ENCODE measurements around the gene ZNF678.
"Not testable (repeated sequence)": the region's sequence is repeated elsewhere in the genome, so short reads cannot be mapped to it uniquely, and the experiment has no call there.

ZNF678 gene

GRCh38 chr1:227666286-227666685, 102.9 kb downstream of the ZNF678 start:
- TF ChIP-seq CTCF (IDR thresholded peaks at IDR 0.05), result no peak

GRCh38 chr1:227673441-227673840, 110.1 kb downstream of the ZNF678 start:
- TF ChIP-seq CTCF (IDR thresholded peaks at IDR 0.05), result no peak
- Histone ChIP-seq H3K9me3 (peaks cover 3% of the 10 kb centered on the region), H3K4me1 (ENCODE audit: control insufficient read depth in 1 of 2, insufficient read depth in 1 of 2, low read depth in 1 of 2, low read length in 1 of 2) (no peaks in the 10 kb centered on the region), H3K27me3 (no peaks in the 10 kb centered on the region), H3K36me3 (no peaks in the 10 kb centered on the region), H3K4me3 (ENCODE audit: low read depth in 1 of 2, low read length in 1 of 2) (no peak overlapping the region), H3K27ac (no peak overlapping the region)

More at GRCh38 chr1:227666286-227666685, 102.9 kb downstream of the ZNF678 start:
- Histone ChIP-seq H3K4me3 (ENCODE audit: low read depth in 1 of 2, low read length in 1 of 2) (no peak overlapping the region), H3K27ac (no peak overlapping the region), H3K36me3 (no peaks in the 10 kb centered on the region), H3K4me1 (ENCODE audit: control insufficient read depth in 1 of 2, insufficient read depth in 1 of 2, low read depth in 1 of 2, low read length in 1 of 2) (no peaks in the 10 kb centered on the region), H3K9me3 (peaks cover 34% of the 10 kb centered on the region), H3K27me3 (no peaks in the 10 kb centered on the region)

GRCh38 chr1:227685807-227686206, 122.5 kb downstream of the ZNF678 start:
- Histone ChIP-seq H3K4me3 (ENCODE audit: low read depth in 1 of 2, low read length in 1 of 2) (no peak overlapping the region), H3K4me1 (ENCODE audit: control insufficient read depth in 1 of 2, insufficient read depth in 1 of 2, low read depth in 1 of 2, low read length in 1 of 2) (no peaks in the 10 kb centered on the region), H3K9me3 (peaks cover 5% of the 10 kb centered on the region), H3K27ac (no peak overlapping the region), H3K27me3 (no peaks in the 10 kb centered on the region), H3K36me3 (no peaks in the 10 kb centered on the region)
- TF ChIP-seq CTCF (IDR thresholded peaks at IDR 0.05), result no peak

- no peak for TF ChIP-seq CTCF (IDR thresholded peaks at IDR 0.05)
- H3K36me3 ChIP-seq, result no peaks in the 10 kb centered on the region
- no peaks in the 10 kb centered on the region for H3K27me3 ChIP-seq
- H3K4me1 ChIP-seq (ENCODE audit: control insufficient read depth in 1 of 2, insufficient read depth in 1 of 2, low read depth in 1 of 2, low read length in 1 of 2), result no peaks in the 10 kb centered on the region
- no peak overlapping the region for H3K27ac ChIP-seq
- no peaks in the 10 kb centered on the region for H3K9me3 ChIP-seq
- no peak overlapping the region for H3K4me3 ChIP-seq (ENCODE audit: low read depth in 1 of 2, low read length in 1 of 2)
Observed at GRCh38 chr1:227697321-227697864, 134.0 kb downstream of the ZNF678 start.

GRCh38 chr1:227701631-227702030, 138.3 kb downstream of the ZNF678 start:
- not testable (repeated sequence) for H3K36me3 ChIP-seq; H3K4me1 ChIP-seq (ENCODE audit: control insufficient read depth in 1 of 2, insufficient read depth in 1 of 2, low read depth in 1 of 2, low read length in 1 of 2); H3K27ac ChIP-seq; H3K4me3 ChIP-seq (ENCODE audit: low read depth in 1 of 2, low read length in 1 of 2); H3K9me3 ChIP-seq; H3K27me3 ChIP-seq

- Histone ChIP-seq H3K9me3 (no peaks in the 10 kb centered on the region), H3K27me3 (no peaks in the 10 kb centered on the region), H3K36me3 (no peaks in the 10 kb centered on the region), H3K4me3 (ENCODE audit: low read depth in 1 of 2, low read length in 1 of 2) (no peak overlapping the region), H3K4me1 (ENCODE audit: control insufficient read depth in 1 of 2, insufficient read depth in 1 of 2, low read depth in 1 of 2, low read length in 1 of 2) (no peaks in the 10 kb centered on the region), H3K27ac (no peak overlapping the region)
- TF ChIP-seq CTCF (IDR thresholded peaks at IDR 0.05), result no peak
Observed at GRCh38 chr1:227707846-227708245, 144.5 kb downstream of the ZNF678 start.
